Activated CD8-positive, alpha-beta memory T cell treated with anti-CD3 and anti-CD28 coated beads, Interleukin-2, amount 50 U/mL, for 24 hours (primary cell): Measurements from ENCODE around the gene SDR42E1.

ENCODE experiments used
- DNase-seq: peaks from one replicate; pipeline ENCODE4 v3.0.0-alpha.2; 2020; ENCODE audit errors: extremely low read depth

Gene SDR42E1

GRCh38 chr16:82011199-82011641 is at the start of gene SDR42E1:
Gene SDR42E1 (minus strand): TSS chr16:82011470. CDS start chr16:82000858, 10,612 bp downstream.
- peak; percentile 27 for DNase-seq

GRCh38 chr16:82059983-82060421 is 48.7 kb upstream of the SDR42E1 start:
- no peak for DNase-seq

- no peak for DNase-seq
These were observed 48.1 kb upstream of the SDR42E1 start for GRCh38 chr16:82059161-82059982.

GRCh38 chr16:82056550-82056896 is 45.3 kb upstream of the SDR42E1 start:
- no peak for DNase-seq

- no peak for DNase-seq
These were observed 44.7 kb upstream of the SDR42E1 start for GRCh38 chr16:82055728-82056549.

- no peak for DNase-seq
These were observed 43.8 kb upstream of the SDR42E1 start for GRCh38 chr16:82055117-82055516.

- no peak for DNase-seq
These were observed 40.4 kb upstream of the SDR42E1 start for GRCh38 chr16:82051656-82052055.

GRCh38 chr16:82050909-82051357 is 39.7 kb upstream of the SDR42E1 start:
- DNase-seq: no peak

- no peak for DNase-seq
These were observed 39.2 kb upstream of the SDR42E1 start for GRCh38 chr16:82050506-82050905.

GRCh38 chr16:82049484-82049883 is 38.2 kb upstream of the SDR42E1 start:
- no peak for DNase-seq

- DNase-seq: no peak
These were observed 36.5 kb upstream of the SDR42E1 start for GRCh38 chr16:82047787-82048186.

GRCh38 chr16:82047374-82047773 is 36.1 kb upstream of the SDR42E1 start:
- DNase-seq: no peak

GRCh38 chr16:82046941-82047340 is 35.7 kb upstream of the SDR42E1 start:
- no peak for DNase-seq

GRCh38 chr16:82046541-82046940 is 35.3 kb upstream of the SDR42E1 start:
- DNase-seq: no peak

- DNase-seq: no peak
These were observed 34.2 kb upstream of the SDR42E1 start for GRCh38 chr16:82045465-82045864.

GRCh38 chr16:82044585-82044911 is 33.3 kb upstream of the SDR42E1 start:
- DNase-seq: no peak

- no peak for DNase-seq
These were observed 32.7 kb upstream of the SDR42E1 start for GRCh38 chr16:82043680-82044584.

- DNase-seq: no peak
These were observed 31.6 kb upstream of the SDR42E1 start for GRCh38 chr16:82042846-82043245.

GRCh38 chr16:82042144-82042543 is 30.9 kb upstream of the SDR42E1 start:
- DNase-seq: no peak

- DNase-seq: no peak
These were observed 30.3 kb upstream of the SDR42E1 start for GRCh38 chr16:82041542-82041941.

GRCh38 chr16:82040296-82040695 is 29.0 kb upstream of the SDR42E1 start:
- no peak for DNase-seq

GRCh38 chr16:82037666-82038065 is 26.4 kb upstream of the SDR42E1 start:
- no peak for DNase-seq
